A549 (cell line): ENCODE results near the gene PPCDC.

ENCODE experiments used
- CHD2 ChIP-seq: fragments of 150-350 bp; IDR thresholded peaks from 2 replicates; pipeline ENCODE4 v1.6.1; 2014; ENCODE audit warnings: low read length; ENCODE audit not compliant: partially characterized antibody
- GATA3 ChIP-seq: IDR thresholded peaks from 2 replicates; pipeline ENCODE4 v1.6.1; 2012; ENCODE audit warnings: borderline replicate concordance
- HOXB5 ChIP-seq: fragments of 250-450 bp; sonication (Bioruptor Pico); IDR thresholded peaks from 2 replicates; pipeline ENCODE4 v1.5.0; 2020; ENCODE audit warnings: mild to moderate bottlenecking, moderate library complexity
- JUN ChIP-seq, 2 experiments: fragments of >200 bp; sonication (Bioruptor Twin); formaldehyde crosslinking; IDR thresholded peaks; 2 replicates in 1 of 2; 3 replicates in 1 of 2; pipeline ENCODE4 v1.6.1; 2016 to 2017
- MAFK ChIP-seq: fragments of 450-650 bp; IDR thresholded peaks from 2 replicates; pipeline ENCODE4 v1.6.1; 2014; ENCODE audit not compliant: partially characterized antibody
- POLR2AphosphoS2 ChIP-seq: conservative IDR thresholded peaks from 2 replicates; pipeline ENCODE4 v1.6.1; 2012; ENCODE audit warnings: low read length, improper control_type of control experiment, inconsistent platforms
- RAD21 ChIP-seq, 2 experiments: fragments of >200 bp in 1 of 2; sonication (Bioruptor Twin) in 1 of 2; formaldehyde crosslinking in 1 of 2; IDR thresholded peaks in 1 of 2; conservative IDR thresholded peaks in 1 of 2; 2 replicates in 1 of 2; 3 replicates in 1 of 2; pipeline ENCODE4 v1.6.1; 2012 to 2018; ENCODE audit warnings: inconsistent platforms in 1 of 2
- TF ChIP-seq, protein P1 (sequence below): fragments of 450-650 bp; IDR thresholded peaks from 2 replicates; pipeline ENCODE4 v1.6.1; 2014; ENCODE audit warnings: antibody characterized with exemption
- TF ChIP-seq, protein P2 (sequence below): fragments of >200 bp; sonication (Bioruptor Twin); formaldehyde crosslinking; IDR thresholded peaks from 3 replicates; pipeline ENCODE4 v1.5.1; 2016
- TF ChIP-seq, protein P3 (sequence below): IDR thresholded peaks from 2 replicates; pipeline ENCODE4 v1.6.1; 2012; ENCODE audit warnings: low read depth, borderline replicate concordance

DNA sequence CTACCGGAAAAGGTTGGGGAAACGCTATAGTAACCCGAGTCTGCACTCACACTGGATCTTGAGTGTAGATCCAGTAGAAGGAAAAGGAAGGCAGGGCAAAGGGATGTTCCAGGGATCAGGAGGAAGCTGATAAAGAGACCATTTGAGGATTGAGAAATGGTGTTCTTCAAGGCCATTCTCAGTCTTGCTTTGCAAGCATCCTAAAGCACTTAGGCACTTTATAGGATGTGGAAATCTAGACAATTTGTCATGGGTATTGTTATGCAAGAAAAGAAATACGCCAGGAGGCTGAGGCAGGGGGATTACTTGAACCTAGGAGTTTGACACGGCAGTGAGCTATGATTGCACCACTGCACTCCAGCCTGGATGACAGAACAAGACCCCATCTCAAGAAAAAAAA lies 41.2 kb upstream of the PPCDC start:
- TF ChIP-seq GATA3 = no peak
- no peak for TF ChIP-seq MAFK
- no peak for TF ChIP-seq POLR2AphosphoS2
- no peak for TF ChIP-seq RAD21 (conservative IDR thresholded peaks at IDR 0.05 in 1 of 2, IDR thresholded peaks at IDR 0.05 in 1 of 2)
- TF ChIP-seq CHD2 = no peak
- TF ChIP-seq, protein P1, sequence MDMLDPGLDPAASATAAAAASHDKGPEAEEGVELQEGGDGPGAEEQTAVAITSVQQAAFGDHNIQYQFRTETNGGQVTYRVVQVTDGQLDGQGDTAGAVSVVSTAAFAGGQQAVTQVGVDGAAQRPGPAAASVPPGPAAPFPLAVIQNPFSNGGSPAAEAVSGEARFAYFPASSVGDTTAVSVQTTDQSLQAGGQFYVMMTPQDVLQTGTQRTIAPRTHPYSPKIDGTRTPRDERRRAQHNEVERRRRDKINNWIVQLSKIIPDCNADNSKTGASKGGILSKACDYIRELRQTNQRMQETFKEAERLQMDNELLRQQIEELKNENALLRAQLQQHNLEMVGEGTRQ = no peak
- TF ChIP-seq, protein P2, sequence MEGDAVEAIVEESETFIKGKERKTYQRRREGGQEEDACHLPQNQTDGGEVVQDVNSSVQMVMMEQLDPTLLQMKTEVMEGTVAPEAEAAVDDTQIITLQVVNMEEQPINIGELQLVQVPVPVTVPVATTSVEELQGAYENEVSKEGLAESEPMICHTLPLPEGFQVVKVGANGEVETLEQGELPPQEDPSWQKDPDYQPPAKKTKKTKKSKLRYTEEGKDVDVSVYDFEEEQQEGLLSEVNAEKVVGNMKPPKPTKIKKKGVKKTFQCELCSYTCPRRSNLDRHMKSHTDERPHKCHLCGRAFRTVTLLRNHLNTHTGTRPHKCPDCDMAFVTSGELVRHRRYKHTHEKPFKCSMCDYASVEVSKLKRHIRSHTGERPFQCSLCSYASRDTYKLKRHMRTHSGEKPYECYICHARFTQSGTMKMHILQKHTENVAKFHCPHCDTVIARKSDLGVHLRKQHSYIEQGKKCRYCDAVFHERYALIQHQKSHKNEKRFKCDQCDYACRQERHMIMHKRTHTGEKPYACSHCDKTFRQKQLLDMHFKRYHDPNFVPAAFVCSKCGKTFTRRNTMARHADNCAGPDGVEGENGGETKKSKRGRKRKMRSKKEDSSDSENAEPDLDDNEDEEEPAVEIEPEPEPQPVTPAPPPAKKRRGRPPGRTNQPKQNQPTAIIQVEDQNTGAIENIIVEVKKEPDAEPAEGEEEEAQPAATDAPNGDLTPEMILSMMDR = no peak
- TF ChIP-seq, protein P3, sequence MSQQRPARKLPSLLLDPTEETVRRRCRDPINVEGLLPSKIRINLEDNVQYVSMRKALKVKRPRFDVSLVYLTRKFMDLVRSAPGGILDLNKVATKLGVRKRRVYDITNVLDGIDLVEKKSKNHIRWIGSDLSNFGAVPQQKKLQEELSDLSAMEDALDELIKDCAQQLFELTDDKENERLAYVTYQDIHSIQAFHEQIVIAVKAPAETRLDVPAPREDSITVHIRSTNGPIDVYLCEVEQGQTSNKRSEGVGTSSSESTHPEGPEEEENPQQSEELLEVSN = no peak
- TF ChIP-seq JUN (IDR thresholded peaks at IDR 0.05) = no peak
- TF ChIP-seq HOXB5 (CRISPR knock-in tag) = no peak
